GM10248 (cell line): ENCODE results near the gene ZNF554.

Experiments
- CTCF ChIA-PET: fragments of 300-600 bp; sonication (Branson Sonifier 250); formaldehyde crosslinking; extraction: SDS; loops from one replicate; lab custom pipeline; 2021; ENCODE audit warnings: antibody characterized with exemption; lab: Yijun Ruan, JAX
- POLR2A ChIA-PET: fragments of 350-650 bp; sonication (Branson Sonifier 250); formaldehyde crosslinking; extraction: SDS; loops from one replicate; lab custom pipeline; 2020; ENCODE audit warnings: antibody characterized with exemption; lab: Yijun Ruan, JAX
- DNase-seq: peaks from one replicate; pipeline ENCODE4 v3.0.0; 2012; ENCODE audit errors: extremely low spot score
- CTCF ChIP-seq: IDR thresholded peaks from 2 replicates; pipeline ENCODE4 v1.5.1; 2012; ENCODE audit warnings: mild to moderate bottlenecking, low read depth; ENCODE audit errors: extremely low read depth, missing control alignments, control extremely low read depth

The ZNF554 gene

GRCh38 chr19:2800506-2800905 lies 19.2 kb upstream of the ZNF554 start:
- ChIA-PET CTCF (interaction anchor here (1.0 kb wide), 1 partner anchor 152 kb away, joined by 3 read pairs; no protein-coding TSS in a partner anchor), POLR2A (no interaction called here)
- DNase-seq: no peak
- TF ChIP-seq CTCF: no peak

- CTCF ChIA-PET: interaction anchor here (2.5 kb wide), 1 partner anchor 154 kb away, joined by 9 read pairs; no protein-coding TSS in a partner anchor
Observed at GRCh38 chr19:2802826-2803225, 16.8 kb upstream of the ZNF554 start.

GRCh38 chr19:2803486-2804155 lies 16.0 kb upstream of the ZNF554 start:
- DNase-seq: no peak
- no peak for TF ChIP-seq CTCF
- POLR2A ChIA-PET: no interaction called here
- CTCF ChIA-PET: interaction anchor here (1.1 to 2.5 kb wide), 4 partner anchors 15 to 167 kb away, joined by 3 to 9 read pairs (median 4); no protein-coding TSS in a partner anchor

More at GRCh38 chr19:2802826-2803225, 16.8 kb upstream of the ZNF554 start:
- no peak for DNase-seq
- no peak for TF ChIP-seq CTCF
- POLR2A ChIA-PET: no interaction called here

- DNase-seq: no peak
- ChIA-PET CTCF (interaction anchor here (1.1 to 2.5 kb wide), 4 partner anchors 15 to 168 kb away, joined by 3 to 9 read pairs (median 4); no protein-coding TSS in a partner anchor), POLR2A (no interaction called here)
- no peak for TF ChIP-seq CTCF
Observed at GRCh38 chr19:2804156-2805004, 15.3 kb upstream of the ZNF554 start.

- CTCF ChIA-PET: interaction anchor here (1.4 to 2.5 kb wide), 2 partner anchors 16 to 157 kb away, joined by 3 to 9 read pairs; no protein-coding TSS in a partner anchor
- TF ChIP-seq CTCF: no peak
Observed at GRCh38 chr19:2805261-2805900, 14.3 kb upstream of the ZNF554 start.

More at GRCh38 chr19:2805261-2805900, 14.3 kb upstream of the ZNF554 start:
- DNase-seq: no peak
- POLR2A ChIA-PET: no interaction called here
